Lower lobe of right lung (tissue), 2 donors: Measurements from ENCODE around the gene UBE2M. TPM values are rescaled to one million over a fixed set of nuclear protein-coding genes. Genes with fewer than 3 reads are reported as not detected.
A peak's percentile ranks its signal among the peaks of the same experiment; 100 is the strongest.

Source experiments
- ATAC-seq, 2 donors: fragments of 200-7000 bp; cut with Tn5 transposase; one replicate each; pipeline ENCODE4 v1.9.1; 2020 to 2022; ENCODE audit warnings: mild to moderate bottlenecking in 2 of 2, moderate library complexity in 2 of 2
- DNase-seq: peaks from one replicate; pipeline ENCODE4 v3.0.0-alpha.2; 2020
- H3K27ac ChIP-seq: fragments of 200-600 bp; one replicate; pipeline ENCODE4 v1.8.0; 2022
- H3K27me3 ChIP-seq: fragments of 200-600 bp; one replicate; pipeline ENCODE4 v1.8.0; 2022; ENCODE audit warnings: low read depth
- H3K36me3 ChIP-seq: fragments of 200-600 bp; one replicate; pipeline ENCODE4 v1.8.0; 2022; ENCODE audit warnings: mild to moderate bottlenecking
- H3K4me1 ChIP-seq: fragments of 200-600 bp; one replicate; pipeline ENCODE4 v1.8.0; 2022
- H3K4me3 ChIP-seq: fragments of 200-600 bp; one replicate; pipeline ENCODE4 v1.8.0; 2022; ENCODE audit warnings: mild to moderate bottlenecking
- H3K9me3 ChIP-seq: fragments of 200-600 bp; one replicate; pipeline ENCODE4 v1.8.0; 2022
- CTCF ChIP-seq: fragments of 200-600 bp; IDR thresholded peaks from one replicate; pipeline ENCODE4 v1.8.0; 2022; ENCODE audit warnings: antibody characterized with exemption, mild to moderate bottlenecking
- intact Hi-C: fragments of 100-400 bp; cut with DNase I; formaldehyde crosslinking; loops from one replicate; pipeline ENCODE4 v1.11.0; 2022
- total RNA-seq: library from RNA; stranded (reverse); fragmentation: NEBNext Ultra II Directional; extraction: Animal tissue kit (Norgen Biotek cat#: 25700); gene quantifications from one replicate; pipeline ENCODE4 v1.2.1, GENCODE V29; 2021
- donor health status: DM: no; HTN: yes; CAD: no; lungs with severe emphysema.

UBE2M gene
- total RNA-seq, 1 donor from 2014 or later, result 50.4 TPM

GRCh38 chr19:58514564-58515022 lies 43.8 kb downstream of the UBE2M start:
- ATAC-seq (no peak), DNase-seq (no peak)
- peak overlapping the region; percentile 52 for H3K4me3 ChIP-seq
- H3K36me3 ChIP-seq, result peaks cover 20% of the 10 kb centered on the region
- intact Hi-C loops, result no loop called here
- H3K27ac ChIP-seq, result peak overlapping the region; percentile 71
- H3K9me3 ChIP-seq, result no peaks in the 10 kb centered on the region
- no peak for TF ChIP-seq CTCF
- H3K4me1 ChIP-seq, result peaks cover 43% of the 10 kb centered on the region
- no peaks in the 10 kb centered on the region for H3K27me3 ChIP-seq

GRCh38 chr19:58513694-58514563 lies 44.5 kb downstream of the UBE2M start:
- peak; percentile 95 for ATAC-seq
- TF ChIP-seq CTCF, result peak; percentile 97
- peak overlapping the region; percentile 71 for H3K27ac ChIP-seq

GRCh38 chr19:58513213-58513693 lies 45.2 kb downstream of the UBE2M start:
- H3K4me3 ChIP-seq, result peak overlapping the region; percentile 52
- no peaks in the 10 kb centered on the region for H3K9me3 ChIP-seq
- peaks cover 20% of the 10 kb centered on the region for H3K36me3 ChIP-seq
- peak overlapping the region; percentile 71 for H3K27ac ChIP-seq
- DNase-seq (no peak), ATAC-seq (no peak)
- TF ChIP-seq CTCF, result no peak
- H3K27me3 ChIP-seq, result no peaks in the 10 kb centered on the region
- H3K4me1 ChIP-seq, result peaks cover 38% of the 10 kb centered on the region
- intact Hi-C loops, result no loop called here

More at GRCh38 chr19:58513694-58514563, 44.5 kb downstream of the UBE2M start:
- intact Hi-C loops, result no loop called here
- peak overlapping the region; percentile 52 for H3K4me3 ChIP-seq
- DNase-seq, result peak; percentile 96
- H3K27me3 ChIP-seq, result no peaks in the 10 kb centered on the region
- no peaks in the 10 kb centered on the region for H3K9me3 ChIP-seq
- peaks cover 20% of the 10 kb centered on the region for H3K36me3 ChIP-seq
- peaks cover 43% of the 10 kb centered on the region for H3K4me1 ChIP-seq

- Histone ChIP-seq H3K4me3 (no peak within 1 kb of the TSS), H3K4me1 (peaks cover 23% of the 10 kb centered on the region), H3K9me3 (peaks cover 7% of the 10 kb centered on the region), H3K36me3 (peaks cover 11% of the 10 kb centered on the region), H3K27me3 (no peaks in the 10 kb centered on the region), H3K27ac (no peak within 1 kb of the TSS)
- no peak for ATAC-seq
- no peak for TF ChIP-seq CTCF
- DNase-seq, result no peak
- intact Hi-C loops, result no loop called here
Observed at GRCh38 chr19:58511353-58512208, 46.8 kb downstream of the UBE2M start, which contains the start of gene SLC27A5. TSS of gene SLC27A5 (minus strand) at chr19:58511992. CDS start at chr19:58511955, 37 bp downstream.
